HepG2 (cell line): ENCODE results near the gene CXADR. TPM values are rescaled to one million over a fixed set of nuclear protein-coding genes. Genes with fewer than 3 reads are reported as not detected.

Experiments used
- AGO2 ChIP-seq: fragments of 200-400 bp; formaldehyde crosslinking; optimal IDR thresholded peaks from 2 replicates; pipeline ENCODE3; 2017; ENCODE audit warnings: mild to moderate bottlenecking, low read depth, low read length, moderate library complexity
- ATF4 ChIP-seq, 2 experiments: fragments of 450-650 bp in 1 of 2; sonication (generic) in 1 of 2; formaldehyde crosslinking; IDR thresholded peaks; 2 replicates each; pipeline versions ENCODE4 v1.5.0 to v1.8.0; 2020 to 2022; ENCODE audit warnings: mild to moderate bottlenecking in 1 of 2, missing genetic modification reagents in 1 of 2
- KDM4B ChIP-seq: sonication (generic); formaldehyde crosslinking; IDR thresholded peaks from 2 replicates; pipeline ENCODE4 v1.4.0; 2020; ENCODE audit warnings: missing genetic modification reagents
- KLF6 ChIP-seq: IDR thresholded peaks from 2 replicates; pipeline ENCODE4 v1.8.0; 2016; ENCODE audit warnings: missing biosample characterization, missing genetic modification reagents
- MZF1 ChIP-seq: sonication (generic); formaldehyde crosslinking; IDR thresholded peaks from 2 replicates; pipeline ENCODE4 v1.8.1; 2023; ENCODE audit warnings: mild to moderate bottlenecking, missing genetic modification reagents, borderline replicate concordance
- PBX2 ChIP-seq: IDR thresholded peaks from 2 replicates; pipeline ENCODE4 v1.6.1; 2016; ENCODE audit warnings: control low read depth
- PHF8 ChIP-seq: sonication (generic); formaldehyde crosslinking; IDR thresholded peaks from 2 replicates; pipeline ENCODE4 v1.5.0; 2020; ENCODE audit warnings: missing genetic modification reagents
- POLR2G ChIP-seq: fragments of 200-400 bp; formaldehyde crosslinking; IDR thresholded peaks from 2 replicates; pipeline ENCODE4 v1.6.1; 2018; ENCODE audit warnings: mild to moderate bottlenecking, low read depth, low read length, moderate library complexity
- ZC3H13 ChIP-seq: sonication (generic); formaldehyde crosslinking; IDR thresholded peaks from 2 replicates; pipeline ENCODE4 v1.8.1; 2023; ENCODE audit warnings: mild to moderate bottlenecking, missing genetic modification reagents, moderate library complexity
- ZNF20 ChIP-seq: sonication (generic); formaldehyde crosslinking; IDR thresholded peaks from 2 replicates; pipeline ENCODE4 v1.4.0; 2020; ENCODE audit warnings: mild to moderate bottlenecking, moderate library complexity, missing genetic modification reagents
- ZNF30 ChIP-seq: sonication (generic); formaldehyde crosslinking; IDR thresholded peaks from 2 replicates; pipeline ENCODE4 v1.5.0; 2020; ENCODE audit warnings: mild to moderate bottlenecking, missing genetic modification reagents
- ZNF333 ChIP-seq: sonication (generic); formaldehyde crosslinking; IDR thresholded peaks from 2 replicates; pipeline ENCODE4 v1.4.0; 2020; ENCODE audit warnings: mild to moderate bottlenecking, missing genetic modification reagents, borderline replicate concordance
- ZNF33A ChIP-seq: sonication (generic); formaldehyde crosslinking; IDR thresholded peaks from 2 replicates; pipeline ENCODE4 v1.5.1; 2020; ENCODE audit warnings: missing genetic modification reagents, mild to moderate bottlenecking, moderate library complexity, borderline replicate concordance
- ZNF430 ChIP-seq: sonication (generic); formaldehyde crosslinking; IDR thresholded peaks from 2 replicates; pipeline ENCODE4 v1.9.0; 2021; ENCODE audit warnings: mild to moderate bottlenecking, missing genetic modification reagents
- ZNF501 ChIP-seq: sonication (generic); formaldehyde crosslinking; IDR thresholded peaks from 2 replicates; pipeline ENCODE4 v1.5.1; 2020; ENCODE audit warnings: mild to moderate bottlenecking, moderate library complexity, missing genetic modification reagents
- ZNF543 ChIP-seq: sonication (generic); formaldehyde crosslinking; IDR thresholded peaks from 2 replicates; pipeline ENCODE4 v1.4.0; 2020; ENCODE audit warnings: mild to moderate bottlenecking, missing genetic modification reagents
- ZNF891 ChIP-seq: sonication (generic); formaldehyde crosslinking; IDR thresholded peaks from 2 replicates; pipeline ENCODE4 v1.5.0; 2020; ENCODE audit warnings: mild to moderate bottlenecking, missing genetic modification reagents
- ZSCAN21 ChIP-seq: sonication (generic); formaldehyde crosslinking; IDR thresholded peaks from 2 replicates; pipeline ENCODE4 v1.8.0; 2022; ENCODE audit warnings: mild to moderate bottlenecking, missing genetic modification reagents, moderate library complexity, borderline replicate concordance
- polyA plus RNA-seq, 8 experiments: library from polyadenylated mRNA; depleted of rRNA in 3 of 8; stranded (reverse) in 7 of 8; unstranded in 1 of 8; fragments of >200 nt; fragmentation: Illumina TruSeq in 4 of 8; extraction: Trizol in 4 of 8; gene quantifications; 2 replicates each; pipeline versions ENCODE4 v1.2.1 to v1.2.3, GENCODE V29; 2011 to 2016; ENCODE audit warnings: low read depth in 4 of 8, missing spikeins in 1 of 8, mixed read lengths in 1 of 8; ENCODE audit not compliant: insufficient read depth in 1 of 8
- total RNA-seq, 5 experiments: library from RNA; depleted of rRNA; stranded (reverse); fragments of >200 nt; fragmentation: Illumina TruSeq; extraction: Trizol; gene quantifications; 2 replicates each; pipeline ENCODE4 v1.2.3, GENCODE V29; 2016; ENCODE audit warnings: low read depth in 1 of 5
- TF ChIP-seq, protein P1 (sequence below): IDR thresholded peaks from 2 replicates; pipeline ENCODE4 v1.6.1; 2016; ENCODE audit warnings: mild to moderate bottlenecking
- TF ChIP-seq, protein P2 (sequence below): sonication (generic); formaldehyde crosslinking; IDR thresholded peaks from 2 replicates; pipeline ENCODE4 v1.4.0; 2020; ENCODE audit warnings: missing genetic modification reagents
- TF ChIP-seq, protein P3 (sequence below): sonication (generic); IDR thresholded peaks from 2 replicates; pipeline ENCODE4 v1.6.1; 2016; ENCODE audit warnings: low read depth, borderline replicate concordance

Gene CXADR
- total and polyA plus RNA-seq, 2 of the 13 experiments (the other 11 are each of a cell fraction or from before 2014, with no cell fraction given) = 86.8 to 110 TPM

- TF ChIP-seq POLR2G = peak; percentile 36
- TF ChIP-seq ZNF30 (CRISPR knock-in tag) = 0 out of 2 replicates have a peak, but pooled peaks have one; percentile 28
- TF ChIP-seq ZSCAN21 (CRISPR knock-in tag) = peak; percentile 2; the same call in 1 of the 2 replicates
- TF ChIP-seq KDM4B (CRISPR knock-in tag) = no peak
- peak; percentile 25; the same call in 1 of the 2 replicates for TF ChIP-seq ZC3H13 (CRISPR knock-in tag)
- TF ChIP-seq ATF4 (CRISPR knock-in tag; IDR thresholded peaks at IDR 0.05) = peak in 1 of 2 experiments; percentile 46; a peak in 1 of 4 replicates
- TF ChIP-seq ZNF501 (CRISPR knock-in tag) = peak; percentile 1; the same call in 1 of the 2 replicates
- TF ChIP-seq PHF8 = peak; percentile 9; the same call in 1 of the 2 replicates
- TF ChIP-seq, protein P1, sequence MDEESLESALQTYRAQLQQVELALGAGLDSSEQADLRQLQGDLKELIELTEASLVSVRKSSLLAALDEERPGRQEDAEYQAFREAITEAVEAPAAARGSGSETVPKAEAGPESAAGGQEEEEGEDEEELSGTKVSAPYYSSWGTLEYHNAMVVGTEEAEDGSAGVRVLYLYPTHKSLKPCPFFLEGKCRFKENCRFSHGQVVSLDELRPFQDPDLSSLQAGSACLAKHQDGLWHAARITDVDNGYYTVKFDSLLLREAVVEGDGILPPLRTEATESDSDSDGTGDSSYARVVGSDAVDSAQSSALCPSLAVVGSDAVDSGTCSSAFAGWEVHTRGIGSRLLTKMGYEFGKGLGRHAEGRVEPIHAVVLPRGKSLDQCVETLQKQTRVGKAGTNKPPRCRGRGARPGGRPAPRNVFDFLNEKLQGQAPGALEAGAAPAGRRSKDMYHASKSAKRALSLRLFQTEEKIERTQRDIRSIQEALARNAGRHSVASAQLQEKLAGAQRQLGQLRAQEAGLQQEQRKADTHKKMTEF (CRISPR knock-in tag) = peak; percentile 6; the same call in 1 of the 2 replicates
- TF ChIP-seq, protein P2, sequence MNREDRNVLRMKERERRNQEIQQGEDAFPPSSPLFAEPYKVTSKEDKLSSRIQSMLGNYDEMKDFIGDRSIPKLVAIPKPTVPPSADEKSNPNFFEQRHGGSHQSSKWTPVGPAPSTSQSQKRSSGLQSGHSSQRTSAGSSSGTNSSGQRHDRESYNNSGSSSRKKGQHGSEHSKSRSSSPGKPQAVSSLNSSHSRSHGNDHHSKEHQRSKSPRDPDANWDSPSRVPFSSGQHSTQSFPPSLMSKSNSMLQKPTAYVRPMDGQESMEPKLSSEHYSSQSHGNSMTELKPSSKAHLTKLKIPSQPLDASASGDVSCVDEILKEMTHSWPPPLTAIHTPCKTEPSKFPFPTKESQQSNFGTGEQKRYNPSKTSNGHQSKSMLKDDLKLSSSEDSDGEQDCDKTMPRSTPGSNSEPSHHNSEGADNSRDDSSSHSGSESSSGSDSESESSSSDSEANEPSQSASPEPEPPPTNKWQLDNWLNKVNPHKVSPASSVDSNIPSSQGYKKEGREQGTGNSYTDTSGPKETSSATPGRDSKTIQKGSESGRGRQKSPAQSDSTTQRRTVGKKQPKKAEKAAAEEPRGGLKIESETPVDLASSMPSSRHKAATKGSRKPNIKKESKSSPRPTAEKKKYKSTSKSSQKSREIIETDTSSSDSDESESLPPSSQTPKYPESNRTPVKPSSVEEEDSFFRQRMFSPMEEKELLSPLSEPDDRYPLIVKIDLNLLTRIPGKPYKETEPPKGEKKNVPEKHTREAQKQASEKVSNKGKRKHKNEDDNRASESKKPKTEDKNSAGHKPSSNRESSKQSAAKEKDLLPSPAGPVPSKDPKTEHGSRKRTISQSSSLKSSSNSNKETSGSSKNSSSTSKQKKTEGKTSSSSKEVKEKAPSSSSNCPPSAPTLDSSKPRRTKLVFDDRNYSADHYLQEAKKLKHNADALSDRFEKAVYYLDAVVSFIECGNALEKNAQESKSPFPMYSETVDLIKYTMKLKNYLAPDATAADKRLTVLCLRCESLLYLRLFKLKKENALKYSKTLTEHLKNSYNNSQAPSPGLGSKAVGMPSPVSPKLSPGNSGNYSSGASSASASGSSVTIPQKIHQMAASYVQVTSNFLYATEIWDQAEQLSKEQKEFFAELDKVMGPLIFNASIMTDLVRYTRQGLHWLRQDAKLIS (CRISPR knock-in tag) = no peak
- 0 out of 2 replicates have a peak, but pooled peaks have one; percentile 46 for TF ChIP-seq ZNF333 (CRISPR knock-in tag)
- no peak for TF ChIP-seq KLF6
- TF ChIP-seq, protein P3, sequence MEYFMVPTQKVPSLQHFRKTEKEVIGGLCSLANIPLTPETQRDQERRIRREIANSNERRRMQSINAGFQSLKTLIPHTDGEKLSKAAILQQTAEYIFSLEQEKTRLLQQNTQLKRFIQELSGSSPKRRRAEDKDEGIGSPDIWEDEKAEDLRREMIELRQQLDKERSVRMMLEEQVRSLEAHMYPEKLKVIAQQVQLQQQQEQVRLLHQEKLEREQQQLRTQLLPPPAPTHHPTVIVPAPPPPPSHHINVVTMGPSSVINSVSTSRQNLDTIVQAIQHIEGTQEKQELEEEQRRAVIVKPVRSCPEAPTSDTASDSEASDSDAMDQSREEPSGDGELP = no peak
- 0 out of 2 replicates have a peak, but pooled peaks have one; percentile 46 for TF ChIP-seq ZNF891 (CRISPR knock-in tag)
- peak; percentile 96 for TF ChIP-seq AGO2
- peak; percentile 9; the same call in 1 of the 2 replicates for TF ChIP-seq ZNF543 (CRISPR knock-in tag)
- 0 out of 2 replicates have a peak, but pooled peaks have one; percentile 10 for TF ChIP-seq ZNF430 (CRISPR knock-in tag)
- TF ChIP-seq MZF1 (CRISPR knock-in tag) = no peak
- 0 out of 2 replicates have a peak, but pooled peaks have one; percentile 39 for TF ChIP-seq ZNF33A (CRISPR knock-in tag)
- TF ChIP-seq PBX2 = no peak
- 0 out of 2 replicates have a peak, but pooled peaks have one; percentile 72 for TF ChIP-seq ZNF20
Measured at GRCh38 chr21:17612023-17612564, 99.3 kb downstream of the CXADR start (continued).
